Left lung (tissue), 10 donors: Measurements from ENCODE around the gene NUDT14. TPM values are rescaled to one million over a fixed set of nuclear protein-coding genes. Genes with fewer than 3 reads are reported as not detected.
A peak's percentile ranks its signal among the peaks of the same experiment; 100 is the strongest.

Source experiments
- ATAC-seq: fragments of 200-7000 bp; cut with Tn5 transposase; one replicate; pipeline ENCODE4 v1.9.1; 2020; ENCODE audit warnings: moderate library complexity
- DNase-seq, 4 donors: peaks; one replicate each; pipeline ENCODE4 v3.0.0-alpha.2; 2013 to 2020
- H3K27ac ChIP-seq, 2 donors: fragments of 200-600 bp; sonication (generic) in 1 of 2; one replicate each; pipeline versions ENCODE4 v1.5.0 to v1.8.0; 2020 to 2021
- H3K27me3 ChIP-seq, 2 donors: fragments of 200-600 bp; sonication (generic) in 1 of 2; one replicate each; pipeline versions ENCODE4 v1.5.0 to v1.8.0; 2020 to 2021
- H3K36me3 ChIP-seq, 2 donors: fragments of 200-600 bp; sonication (generic) in 1 of 2; one replicate each; pipeline versions ENCODE4 v1.5.0 to v1.8.0; 2020 to 2021
- H3K4me1 ChIP-seq, 2 donors: fragments of 200-600 bp; one replicate each; pipeline ENCODE4 v1.8.0; 2021
- H3K4me3 ChIP-seq, 2 donors: fragments of 200-600 bp; sonication (generic) in 1 of 2; one replicate each; pipeline versions ENCODE4 v1.5.0 to v1.8.0; 2020 to 2021; ENCODE audit warnings: mild to moderate bottlenecking in 1 of 2
- H3K9me3 ChIP-seq, 2 donors: fragments of 200-600 bp; sonication (generic) in 1 of 2; one replicate each; pipeline versions ENCODE4 v1.5.0 to v1.8.0; 2020 to 2021
- intact Hi-C, 2 donors: fragments of 100-400 bp; cut with DNase I; formaldehyde crosslinking; loops; one replicate each; pipeline versions ENCODE4 v1.11.2 to v1.14.2; 2022
- polyA plus RNA-seq, 6 donors: library from polyadenylated mRNA; unstranded; fragments of 120-200 nt; gene quantifications; one replicate each; pipeline ENCODE4 v1.2.1, GENCODE V29; 2013; ENCODE audit not compliant: insufficient read length in 6 of 6
- total RNA-seq, 2 donors: library from RNA; stranded (reverse); fragmentation: NEBNext Ultra II Directional; extraction: Animal tissue kit (Norgen Biotek cat#: 25700); gene quantifications; one replicate each; pipeline ENCODE4 v1.2.1, GENCODE V29; 2021
- TF ChIP-seq, protein P1 (sequence below), 2 donors: fragments of 200-600 bp; sonication (generic) in 1 of 2; IDR thresholded peaks; one replicate each; pipeline versions ENCODE4 v1.5.0 to v1.8.0; 2021; ENCODE audit warnings: antibody characterized with exemption in 2 of 2
- donor health status: DM: no; HTN: yes; CAD: no.
- donor health status: DM: no; HTN: no; CAD: no.

The NUDT14 gene
- total and polyA plus RNA-seq, 8 donors: 22.4 to 77.5 (median 34.7) TPM

DNA sequence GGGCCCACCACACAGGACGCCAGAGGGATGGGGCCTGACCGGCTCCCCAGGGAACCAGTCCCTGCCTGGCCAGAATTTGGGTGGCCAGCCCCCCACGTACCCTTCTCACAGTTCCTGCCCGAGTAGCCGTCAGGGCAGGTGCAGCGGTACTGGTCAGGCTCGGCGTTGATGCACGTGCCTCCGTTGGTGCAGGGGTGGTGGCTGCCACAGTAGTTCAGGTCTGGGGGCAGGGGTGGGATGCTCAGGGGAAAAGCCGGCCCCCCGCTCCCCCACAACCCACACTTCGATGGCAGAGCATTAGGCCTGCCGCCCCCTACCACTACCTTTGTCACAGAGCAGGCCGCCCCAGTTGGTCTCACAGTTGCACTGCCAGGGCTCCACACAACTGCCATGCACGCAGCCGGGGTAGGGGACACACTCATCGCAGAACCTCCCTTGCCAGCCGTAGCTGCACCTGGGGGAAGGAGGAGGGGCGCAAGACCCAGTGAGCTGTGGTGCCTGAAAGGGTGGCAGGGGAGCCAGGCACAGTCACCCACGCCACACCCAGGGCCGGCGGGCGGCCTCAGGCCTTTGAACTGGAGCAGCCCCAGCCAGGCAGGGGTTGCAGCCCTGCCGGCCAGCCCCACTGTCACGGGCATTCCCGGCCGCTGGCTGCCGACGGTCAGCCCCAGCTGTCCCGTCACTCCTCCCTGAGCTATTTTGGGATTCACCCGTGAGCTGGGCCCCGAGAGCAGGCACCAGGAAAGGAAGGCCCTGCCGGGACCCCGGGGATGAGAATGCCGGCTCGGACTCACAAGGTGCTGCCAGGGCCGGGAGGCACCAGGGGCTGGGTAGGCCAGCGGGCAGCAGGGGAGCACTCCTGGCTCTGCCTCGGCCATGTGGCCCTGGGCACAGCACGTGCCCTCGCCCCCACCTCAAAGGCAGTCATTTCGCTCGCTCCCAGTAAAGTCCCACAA, 29.0 kb downstream of the NUDT14 start:
- TF ChIP-seq, protein P1, sequence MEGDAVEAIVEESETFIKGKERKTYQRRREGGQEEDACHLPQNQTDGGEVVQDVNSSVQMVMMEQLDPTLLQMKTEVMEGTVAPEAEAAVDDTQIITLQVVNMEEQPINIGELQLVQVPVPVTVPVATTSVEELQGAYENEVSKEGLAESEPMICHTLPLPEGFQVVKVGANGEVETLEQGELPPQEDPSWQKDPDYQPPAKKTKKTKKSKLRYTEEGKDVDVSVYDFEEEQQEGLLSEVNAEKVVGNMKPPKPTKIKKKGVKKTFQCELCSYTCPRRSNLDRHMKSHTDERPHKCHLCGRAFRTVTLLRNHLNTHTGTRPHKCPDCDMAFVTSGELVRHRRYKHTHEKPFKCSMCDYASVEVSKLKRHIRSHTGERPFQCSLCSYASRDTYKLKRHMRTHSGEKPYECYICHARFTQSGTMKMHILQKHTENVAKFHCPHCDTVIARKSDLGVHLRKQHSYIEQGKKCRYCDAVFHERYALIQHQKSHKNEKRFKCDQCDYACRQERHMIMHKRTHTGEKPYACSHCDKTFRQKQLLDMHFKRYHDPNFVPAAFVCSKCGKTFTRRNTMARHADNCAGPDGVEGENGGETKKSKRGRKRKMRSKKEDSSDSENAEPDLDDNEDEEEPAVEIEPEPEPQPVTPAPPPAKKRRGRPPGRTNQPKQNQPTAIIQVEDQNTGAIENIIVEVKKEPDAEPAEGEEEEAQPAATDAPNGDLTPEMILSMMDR (IDR thresholded peaks at IDR 0.05): no peak
- intact Hi-C loops: no loop called here
- no peak overlapping the region for H3K4me3 ChIP-seq
- H3K36me3 ChIP-seq: peaks cover 0 to 43% of the 10 kb centered on the region in 2 donors
- H3K27me3 ChIP-seq: no peaks in the 10 kb centered on the region
- no peaks in the 10 kb centered on the region for H3K4me1 ChIP-seq
- peak overlapping the region in 1 of 2 donors; percentile 10 for H3K27ac ChIP-seq
- DNase-seq (peak in 1 of 4 donors; percentile 74), ATAC-seq (no peak)
- H3K9me3 ChIP-seq: no peaks in the 10 kb centered on the region

DNA sequence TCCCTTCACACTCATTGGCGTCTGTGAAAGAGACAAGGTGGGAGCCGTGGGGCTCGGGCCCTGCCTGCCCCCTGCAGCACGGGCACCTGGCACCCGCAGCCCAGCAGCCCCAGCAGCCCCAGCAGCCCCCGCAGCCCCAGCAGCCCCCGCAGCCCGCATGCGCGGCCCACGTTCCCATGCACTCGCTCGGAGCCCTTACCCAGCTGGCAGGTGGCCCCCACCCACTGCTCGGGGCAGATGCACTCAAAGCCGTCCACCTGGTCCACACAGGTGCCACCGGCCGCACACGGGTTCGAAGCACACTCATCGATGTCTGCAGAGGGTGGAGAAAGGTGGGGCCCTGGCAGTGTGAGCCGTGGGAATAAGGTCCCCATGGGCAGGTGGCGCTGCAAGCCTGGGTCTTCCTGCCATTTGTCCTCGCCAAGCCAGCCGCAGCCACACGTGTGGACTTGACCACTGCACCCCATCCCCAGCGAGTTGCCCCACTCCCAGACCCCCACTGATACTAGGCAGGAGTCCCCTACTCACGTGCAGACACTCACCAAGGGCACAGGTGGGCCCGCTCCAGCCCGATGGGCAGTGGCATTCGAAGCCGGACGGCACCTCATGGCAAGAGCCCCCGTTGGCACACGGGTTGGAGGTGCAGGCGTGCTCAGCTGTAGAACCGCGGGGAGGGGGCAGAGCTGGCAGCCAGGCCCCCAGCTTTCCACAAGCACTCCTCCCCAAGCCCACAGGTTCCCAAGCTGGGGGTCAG, 29.9 kb downstream of the NUDT14 start:
- intact Hi-C loops: no loop called here
- H3K4me1 ChIP-seq: no peaks in the 10 kb centered on the region
- TF ChIP-seq, protein P1 (IDR thresholded peaks at IDR 0.05): no peak
- no peak for ATAC-seq
- peaks cover 0 to 51% of the 10 kb centered on the region in 2 donors for H3K36me3 ChIP-seq
- H3K27me3 ChIP-seq: no peaks in the 10 kb centered on the region
- DNase-seq: peak in 1 of 4 donors; percentile 60
- H3K4me3 ChIP-seq: no peak overlapping the region
- no peaks in the 10 kb centered on the region for H3K9me3 ChIP-seq
- H3K27ac ChIP-seq: no peak overlapping the region

DNA sequence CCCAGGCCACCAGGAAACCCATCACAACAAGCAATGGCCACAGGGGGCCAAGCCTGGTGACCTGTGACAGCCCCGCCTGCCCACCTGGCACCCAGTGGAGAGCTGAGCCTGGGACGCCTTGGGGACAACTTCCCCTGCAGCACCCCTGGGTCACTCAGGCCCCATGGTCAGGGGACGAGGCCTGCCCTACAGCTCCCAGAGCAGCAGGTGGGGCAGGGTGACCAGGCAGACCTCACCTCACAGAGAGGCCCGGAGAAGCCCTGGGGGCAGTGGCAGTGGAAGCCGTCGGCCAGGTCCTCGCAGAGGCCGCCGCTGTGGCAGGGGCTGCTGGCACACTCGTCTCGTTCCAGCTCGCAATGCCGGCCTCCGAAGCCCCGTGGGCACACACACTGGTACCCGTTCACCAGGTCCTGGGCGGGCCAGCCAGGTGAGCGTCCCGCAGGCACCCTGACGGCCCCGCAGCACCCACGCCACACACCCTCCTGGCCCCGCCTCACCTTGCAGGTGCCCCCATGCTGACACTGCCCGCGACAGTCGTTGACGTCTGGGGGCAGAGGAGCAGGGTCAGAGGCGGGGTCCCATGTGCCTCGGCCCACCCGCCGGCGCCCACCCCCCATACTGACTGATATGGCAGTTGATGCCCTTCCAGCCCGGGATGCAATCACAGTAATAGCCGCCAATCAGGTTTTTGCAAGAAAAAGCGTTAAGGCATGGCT, 30.6 kb downstream of the NUDT14 start:
- H3K4me1 ChIP-seq: no peaks in the 10 kb centered on the region
- H3K27ac ChIP-seq: no peak overlapping the region
- H3K36me3 ChIP-seq: peaks cover 0 to 53% of the 10 kb centered on the region in 2 donors
- TF ChIP-seq, protein P1 (IDR thresholded peaks at IDR 0.05): no peak
- H3K9me3 ChIP-seq: no peaks in the 10 kb centered on the region
- H3K4me3 ChIP-seq: no peak overlapping the region
- H3K27me3 ChIP-seq: no peaks in the 10 kb centered on the region
- ATAC-seq (no peak), DNase-seq (peak in 1 of 4 donors; percentile 79)
- intact Hi-C loops: no loop called here

DNA sequence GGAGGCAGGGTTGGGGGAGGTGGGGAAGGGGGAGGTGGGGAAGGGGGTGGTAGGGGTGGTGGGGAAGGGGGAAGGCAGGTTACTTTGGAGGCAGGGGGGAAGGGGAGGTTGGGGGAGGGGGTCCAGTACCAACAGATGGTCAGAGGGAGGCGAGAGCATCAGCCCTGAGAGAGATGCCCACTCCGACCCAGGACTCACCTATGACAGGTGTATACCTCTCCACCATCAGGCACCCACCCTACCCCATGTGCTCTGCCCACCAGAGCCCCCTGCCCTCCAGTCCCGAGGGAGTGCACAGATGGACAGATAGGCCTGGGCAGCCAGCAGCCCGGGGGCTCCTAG, 31.1 kb downstream of the NUDT14 start:
- no peak overlapping the region for H3K4me3 ChIP-seq
- H3K9me3 ChIP-seq: no peaks in the 10 kb centered on the region
- H3K4me1 ChIP-seq: no peaks in the 10 kb centered on the region
- TF ChIP-seq, protein P1 (IDR thresholded peaks at IDR 0.05): no peak
- no peak overlapping the region for H3K27ac ChIP-seq
- no peak for ATAC-seq
- DNase-seq: no peak
- intact Hi-C loops: no loop called here
- H3K27me3 ChIP-seq: no peaks in the 10 kb centered on the region
- peaks cover 0 to 53% of the 10 kb centered on the region in 2 donors for H3K36me3 ChIP-seq
